Measurements from ENCODE around the gene TRIM17. TPM values are rescaled to one million over a fixed set of nuclear protein-coding genes. Genes with fewer than 3 reads are reported as not detected.

Gene TRIM17
- total and polyA plus RNA-seq, 3 donors from 2014 or later = 21.4 to 37.4 (median 33.6) TPM

GRCh38 chr1:228366062-228366865, 50.4 kb downstream of the TRIM17 start:
- Histone ChIP-seq H3K9me3 (no peaks in the 10 kb centered on the region), H3K27ac (no peak overlapping the region), H3K4me1 (peaks cover 15% of the 10 kb centered on the region), H3K27me3 (no peaks in the 10 kb centered on the region), H3K4me3 (no peak overlapping the region), H3K36me3 (ENCODE audit: low read depth, missing control alignments) (no peaks in the 10 kb centered on the region)
- DNase-seq = no peak
- intact Hi-C loops (cut with DNase I; ENCODE audit: low total_unique reads) = no loop called here
- 92 to 95% methylated on average over 4 to 20 of the region's 23 CpGs for WGBS, 2 donors
- TF ChIP-seq POLR2A (IDR thresholded peaks at IDR 0.05) (no peak), CTCF (IDR thresholded peaks at IDR 0.05) (no peak)

- Histone ChIP-seq H3K27me3 (no peaks in the 10 kb centered on the region), H3K4me1 (peaks cover 23% of the 10 kb centered on the region), H3K9me3 (no peaks in the 10 kb centered on the region), H3K4me3 (no peak overlapping the region), H3K36me3 (ENCODE audit: low read depth, missing control alignments) (no peaks in the 10 kb centered on the region), H3K27ac (no peak overlapping the region)
- TF ChIP-seq CTCF (IDR thresholded peaks at IDR 0.05) (no peak), POLR2A (IDR thresholded peaks at IDR 0.05) (no peak)
- 92 to 94% methylated on average over 3 to 20 of the region's 20 CpGs for WGBS, 2 donors
- intact Hi-C loops (cut with DNase I; ENCODE audit: low total_unique reads) = no loop called here
- DNase-seq = no peak
Measured at GRCh38 chr1:228365271-228366061, 51.2 kb downstream of the TRIM17 start.

GRCh38 chr1:228364706-228365213, 51.9 kb downstream of the TRIM17 start:
- no peak for DNase-seq
- H3K27me3 ChIP-seq = no peaks in the 10 kb centered on the region
- H3K36me3 ChIP-seq (ENCODE audit: low read depth, missing control alignments) = no peaks in the 10 kb centered on the region
- H3K9me3 ChIP-seq = no peaks in the 10 kb centered on the region
- 85 to 94% methylated on average over 4 to 19 of the region's 19 CpGs for WGBS, 2 donors
- intact Hi-C loops (cut with DNase I; ENCODE audit: low total_unique reads) = no loop called here
- TF ChIP-seq CTCF (IDR thresholded peaks at IDR 0.05) (no peak), POLR2A (IDR thresholded peaks at IDR 0.05) (no peak)
- H3K27ac ChIP-seq = no peak overlapping the region
- H3K4me3 ChIP-seq = no peak overlapping the region
- peaks cover 25% of the 10 kb centered on the region for H3K4me1 ChIP-seq

GRCh38 chr1:228364068-228364705, 52.5 kb downstream of the TRIM17 start:
- intact Hi-C loops (cut with DNase I; ENCODE audit: low total_unique reads) = no loop called here
- H3K36me3 ChIP-seq (ENCODE audit: low read depth, missing control alignments) = no peaks in the 10 kb centered on the region
- 94% methylated on average over 2 to 12 of the region's 12 CpGs for WGBS, 2 donors
- no peaks in the 10 kb centered on the region for H3K27me3 ChIP-seq
- no peak overlapping the region for H3K27ac ChIP-seq
- DNase-seq = no peak
- TF ChIP-seq POLR2A (IDR thresholded peaks at IDR 0.05) = no peak
- no peak for TF ChIP-seq CTCF (IDR thresholded peaks at IDR 0.05)
- H3K9me3 ChIP-seq = no peaks in the 10 kb centered on the region
- no peak overlapping the region for H3K4me3 ChIP-seq
- H3K4me1 ChIP-seq = peaks cover 25% of the 10 kb centered on the region

Measured in testis (tissue), 3 donors.